ENCODE results near the gene INSIG2.

The INSIG2 gene

DNA sequence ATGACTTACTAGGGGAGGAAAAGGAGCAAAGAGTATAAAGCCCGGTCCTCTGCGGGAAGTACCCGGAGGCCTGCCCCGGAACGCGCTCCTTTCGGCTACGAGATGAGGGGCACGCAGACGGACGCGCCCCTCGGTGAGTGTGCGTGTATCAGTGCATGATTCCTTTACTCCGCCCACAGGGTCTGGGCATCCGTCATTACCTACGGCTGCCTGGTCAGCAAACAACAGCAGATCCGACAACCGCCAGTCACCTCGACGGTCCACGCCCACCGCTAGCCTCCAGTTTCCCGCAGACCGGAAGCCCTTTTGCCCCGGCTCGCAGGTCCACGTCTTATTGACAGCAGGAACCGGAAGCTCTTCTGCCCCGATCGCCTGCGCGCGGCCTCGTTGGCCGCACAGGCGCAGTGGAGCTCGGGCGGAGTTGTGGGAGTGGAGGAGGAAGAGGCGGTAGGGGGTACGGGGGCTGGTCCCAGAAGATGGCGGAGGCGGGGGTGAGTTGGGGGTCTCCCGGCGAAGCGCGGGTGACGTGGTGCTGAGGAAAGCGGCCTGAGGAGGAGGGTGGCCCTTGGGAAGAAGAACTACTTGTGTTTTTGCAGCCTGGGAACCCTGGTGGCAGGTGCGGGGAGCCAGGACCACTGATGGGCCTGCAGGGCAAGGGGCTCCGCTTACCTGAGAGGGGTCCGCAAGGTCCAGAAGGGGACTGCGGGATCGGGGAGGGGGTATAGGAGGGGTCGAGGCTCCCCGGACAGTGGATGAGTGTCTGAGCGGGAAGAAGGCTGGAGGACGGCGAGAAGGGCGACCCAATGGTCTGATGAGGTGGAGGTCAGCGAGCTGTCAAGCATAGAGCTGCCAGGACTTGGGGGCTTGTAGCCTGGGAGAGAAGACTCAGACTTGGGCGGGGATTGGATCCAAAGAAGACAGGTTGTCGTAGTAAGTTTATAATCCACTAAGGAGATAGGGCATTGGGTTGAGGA, at the start of gene INSIG2:
TSS of gene INSIG2 (plus strand) at position 421 of the 974 bp plus-strand sequence. CDS start 8,086 bp downstream, outside the sequence.
- DNase-seq (ENCODE audit: low spot score): peak; percentile 90

DNA sequence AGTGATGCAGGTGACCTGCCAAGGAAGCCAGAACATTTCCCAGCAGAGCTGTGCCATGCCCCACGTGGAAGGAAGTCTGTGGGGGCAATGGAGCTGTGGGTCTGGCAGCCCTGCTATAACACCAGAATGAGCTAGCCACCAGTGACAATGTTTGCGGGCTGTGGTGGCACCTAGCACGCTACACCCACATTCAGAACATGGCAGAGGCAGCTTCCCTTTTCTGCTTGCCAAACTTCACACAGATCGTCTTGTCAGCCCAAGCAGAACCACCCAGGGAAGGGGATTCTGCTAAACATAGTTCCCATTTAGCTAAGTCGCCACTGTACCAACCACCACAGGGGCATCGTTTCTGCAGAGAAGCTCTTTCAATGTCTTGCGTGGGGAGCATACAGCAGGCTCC, 47.4 kb upstream of the INSIG2 start:
- no peak for DNase-seq (ENCODE audit: low spot score)

DNA sequence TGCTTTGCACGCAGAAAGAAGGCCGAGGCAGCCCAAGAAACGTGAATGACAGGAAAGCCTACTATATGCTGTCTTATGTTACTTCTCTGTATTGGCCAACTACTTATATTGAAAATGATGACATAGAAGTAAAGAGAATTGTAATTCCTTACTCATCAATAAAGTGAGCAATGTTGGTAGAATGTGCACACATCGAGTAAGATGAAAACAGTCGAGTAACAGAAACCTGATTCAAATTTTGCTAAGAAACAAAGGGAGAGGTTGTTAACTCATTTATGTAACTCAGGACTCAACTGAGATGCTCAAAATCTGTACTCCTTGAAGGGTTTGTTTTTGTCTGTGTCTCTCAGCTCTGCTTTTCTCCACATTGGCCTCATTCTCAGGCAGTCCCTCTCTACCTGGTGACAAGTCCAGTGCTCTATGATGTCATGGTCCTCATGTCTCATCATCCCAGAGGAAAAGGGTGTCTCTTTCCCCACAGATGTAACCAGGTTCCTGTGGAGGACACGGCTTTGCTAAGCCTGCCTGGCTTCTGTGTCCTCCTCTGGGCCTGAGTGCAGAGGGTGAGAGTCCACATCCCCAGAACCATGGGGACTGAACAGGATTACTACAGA, 44.1 kb upstream of the INSIG2 start:
- no peak for DNase-seq (ENCODE audit: low spot score)

DNA sequence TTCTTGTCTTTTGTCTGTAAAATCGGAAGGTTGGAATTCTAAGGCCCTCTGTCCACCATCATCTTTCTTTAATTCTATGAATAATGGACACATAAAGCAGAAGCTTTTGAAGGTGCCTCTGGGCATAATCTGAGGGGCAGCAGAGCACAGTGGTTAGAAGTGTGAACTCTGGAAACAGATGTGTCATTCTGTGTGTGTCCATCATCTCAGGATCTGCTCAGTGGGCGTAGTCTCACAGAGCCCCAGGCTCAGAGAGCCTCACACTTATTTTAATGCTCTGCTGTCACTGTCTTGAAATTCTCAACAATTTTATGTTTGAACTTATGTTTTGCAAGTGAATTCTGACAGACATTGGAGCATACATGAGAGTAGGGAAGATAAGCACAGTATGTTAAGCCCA, 43.4 kb upstream of the INSIG2 start:
- no peak for DNase-seq (ENCODE audit: low spot score)

- DNase-seq (ENCODE audit: low spot score): no peak
Measured at GRCh38 chr2:118045286-118045685, 43.0 kb upstream of the INSIG2 start.

DNA sequence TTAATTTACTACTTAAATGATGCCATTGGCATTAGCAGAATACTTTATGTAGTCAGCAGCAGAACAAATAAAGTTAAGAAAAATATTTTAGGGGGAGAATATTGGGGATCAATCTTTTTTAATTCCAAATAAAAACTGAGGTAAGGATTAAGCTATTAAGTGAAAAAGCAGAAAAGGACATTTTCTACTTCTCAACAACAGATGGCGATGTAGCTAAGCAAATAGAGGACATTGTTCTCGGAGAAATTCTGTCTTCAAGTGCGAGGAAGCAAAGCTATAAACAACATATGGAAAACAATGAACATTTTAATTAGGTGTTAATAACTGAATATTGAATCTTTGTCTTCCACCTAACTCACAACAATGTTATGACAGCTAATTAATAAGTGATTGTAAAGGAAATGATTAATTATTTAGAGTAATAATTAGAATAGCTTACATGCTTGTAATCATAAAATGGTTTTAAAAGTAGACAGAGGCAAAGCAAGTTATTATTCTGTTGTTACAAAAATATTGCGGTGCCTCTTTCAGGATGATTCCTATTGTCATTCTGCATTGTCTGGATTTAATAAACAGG, 41.5 kb upstream of the INSIG2 start:
- DNase-seq (ENCODE audit: low spot score): peak; percentile 12

DNA sequence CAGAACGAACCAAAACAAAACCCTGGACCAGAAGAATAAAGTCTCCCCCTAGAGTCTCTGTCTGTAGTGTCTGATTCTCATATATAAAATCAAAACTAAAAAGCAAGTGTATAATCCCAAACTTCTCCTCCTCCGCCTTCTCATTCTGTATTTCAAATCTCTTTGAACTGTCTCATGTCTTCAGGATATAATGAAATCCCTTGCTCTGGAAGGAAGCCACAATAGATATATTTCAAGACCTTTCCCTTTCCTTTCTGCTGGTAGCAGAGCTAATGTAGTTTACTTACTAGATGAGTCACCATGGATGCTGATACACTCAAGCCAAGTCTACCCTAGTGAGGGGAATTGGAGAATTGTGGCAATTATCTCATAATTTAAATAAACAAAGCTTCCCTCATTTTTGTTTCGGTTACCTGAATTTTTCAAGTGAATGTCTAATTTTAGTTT, 40.9 kb upstream of the INSIG2 start:
- no peak for DNase-seq (ENCODE audit: low spot score)

DNA sequence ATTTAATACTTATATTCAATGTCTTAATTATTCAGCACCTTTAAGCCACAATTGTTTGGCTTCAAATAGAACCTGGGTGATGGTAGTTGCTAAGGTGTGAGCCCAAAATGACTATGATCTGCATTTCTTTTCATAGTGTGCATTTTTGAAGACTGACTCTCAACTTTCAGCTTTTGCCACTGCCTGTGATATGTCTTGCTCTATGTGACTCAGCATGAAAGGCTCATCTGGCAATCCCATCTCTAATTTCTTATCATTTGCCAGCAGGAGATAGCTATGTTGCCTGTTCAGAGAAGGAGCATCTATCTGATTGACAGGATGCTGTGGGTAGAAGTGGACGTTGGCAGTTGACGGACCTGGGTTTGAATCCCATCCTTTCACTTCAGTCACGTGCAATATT, 39.9 kb upstream of the INSIG2 start:
- DNase-seq (ENCODE audit: low spot score): no peak

GRCh38 chr2:118049140-118049815, 39.0 kb upstream of the INSIG2 start:
- DNase-seq (ENCODE audit: low spot score): no peak

- DNase-seq (ENCODE audit: low spot score): no peak
Measured at GRCh38 chr2:118049816-118050140, 38.5 kb upstream of the INSIG2 start.

DNA sequence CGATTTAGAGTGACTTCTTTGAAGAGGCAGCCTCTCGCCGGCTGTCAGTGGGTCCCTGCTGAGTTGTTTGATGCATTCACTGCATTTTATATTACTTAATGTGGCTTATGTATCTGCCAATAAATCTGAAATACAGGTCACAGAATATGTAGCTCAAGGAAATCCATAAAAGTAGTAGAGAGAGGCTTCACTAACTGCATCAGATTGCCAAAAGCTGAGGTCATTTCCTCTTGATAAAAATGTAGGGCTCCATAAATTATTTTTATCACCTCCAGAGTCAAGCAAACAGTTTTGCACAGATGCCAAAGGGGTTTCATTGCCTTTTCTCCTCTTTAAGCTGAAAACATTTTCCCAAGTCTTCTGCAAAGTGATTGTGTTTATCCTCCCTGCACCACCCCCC, 37.9 kb upstream of the INSIG2 start:
- DNase-seq (ENCODE audit: low spot score): no peak

DNA sequence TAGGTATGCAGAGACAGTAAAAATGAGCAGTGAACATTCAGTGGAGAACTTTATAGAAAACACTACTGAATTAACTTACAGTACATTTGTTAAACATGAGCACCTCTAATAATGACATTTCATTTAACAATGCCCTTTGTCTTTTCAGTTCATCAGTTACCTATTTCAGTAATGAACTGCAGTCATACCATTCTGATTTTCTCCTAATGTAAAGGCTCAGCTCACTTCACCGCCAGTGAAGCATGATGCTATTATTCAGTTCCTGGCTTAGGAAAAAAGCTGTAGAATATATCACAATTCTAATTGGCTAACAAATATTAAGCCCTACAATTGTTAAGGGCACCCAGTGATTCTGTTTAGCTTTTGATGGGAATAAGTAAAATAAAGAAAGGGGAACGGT, 37.3 kb upstream of the INSIG2 start:
- DNase-seq (ENCODE audit: low spot score): no peak

- no peak for DNase-seq (ENCODE audit: low spot score)
Measured at GRCh38 chr2:118051826-118052358, 36.4 kb upstream of the INSIG2 start.

GRCh38 chr2:118052474-118052873, 35.8 kb upstream of the INSIG2 start:
- DNase-seq (ENCODE audit: low spot score): no peak

- DNase-seq (ENCODE audit: low spot score): no peak
Measured at GRCh38 chr2:118053681-118054080, 34.6 kb upstream of the INSIG2 start.

GRCh38 chr2:118054213-118055008, 33.9 kb upstream of the INSIG2 start:
- no peak for DNase-seq (ENCODE audit: low spot score)

DNA sequence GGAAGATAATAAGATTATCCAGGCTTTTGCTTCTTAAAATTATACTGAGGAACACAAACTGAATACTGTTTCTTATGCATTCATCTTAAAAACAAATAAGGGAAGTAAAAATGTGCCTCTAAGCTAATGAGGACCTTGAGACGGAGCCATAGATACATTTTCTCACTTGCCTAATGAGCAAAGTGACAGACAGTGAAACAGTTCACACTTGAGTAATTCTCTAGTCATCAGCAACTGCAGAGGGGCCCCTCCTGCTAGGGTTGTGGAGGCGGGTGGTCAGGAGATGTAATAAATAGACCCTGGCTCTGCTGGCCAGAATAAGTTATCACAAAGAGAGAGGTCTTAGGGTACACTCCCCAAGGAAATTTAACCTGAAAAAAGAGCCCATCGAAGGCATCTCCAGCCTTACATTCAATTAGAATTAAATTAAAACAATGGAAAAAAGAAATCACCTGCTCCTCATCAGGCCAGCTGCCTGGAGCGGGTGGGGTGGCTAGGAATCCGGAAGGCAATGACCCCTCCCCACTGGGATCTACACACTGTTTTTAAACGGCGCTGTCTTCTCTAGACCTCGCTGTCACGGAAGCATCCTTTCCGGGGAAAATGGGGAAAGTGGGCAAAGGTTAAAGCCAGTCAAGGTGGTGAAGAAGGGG, 32.6 kb upstream of the INSIG2 start:
- no peak for DNase-seq (ENCODE audit: low spot score)

- no peak for DNase-seq (ENCODE audit: low spot score)
Measured at GRCh38 chr2:118056165-118056534, 32.1 kb upstream of the INSIG2 start.

DNA sequence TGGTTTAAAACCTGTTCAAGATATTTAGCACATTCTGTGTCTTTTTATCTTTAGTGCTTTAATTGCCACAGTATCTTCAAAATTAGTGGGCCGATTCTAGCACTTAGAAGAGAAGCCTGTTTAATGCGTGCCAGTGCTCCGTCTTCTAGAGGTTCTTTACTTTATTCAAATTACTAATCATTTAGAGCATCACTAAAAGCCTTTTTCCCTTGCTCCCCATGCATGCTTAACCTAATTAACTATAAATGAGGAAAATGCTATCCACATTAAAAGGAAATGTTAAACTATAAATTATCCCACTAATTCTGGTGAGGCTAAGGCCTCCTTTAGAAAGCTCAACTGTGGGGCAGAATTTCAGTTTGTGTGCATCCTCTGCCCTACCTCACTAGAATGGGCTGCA, 31.5 kb upstream of the INSIG2 start:
- DNase-seq (ENCODE audit: low spot score): no peak

- no peak for DNase-seq (ENCODE audit: low spot score)
Measured at GRCh38 chr2:118058951-118059350, 29.3 kb upstream of the INSIG2 start.

DNA sequence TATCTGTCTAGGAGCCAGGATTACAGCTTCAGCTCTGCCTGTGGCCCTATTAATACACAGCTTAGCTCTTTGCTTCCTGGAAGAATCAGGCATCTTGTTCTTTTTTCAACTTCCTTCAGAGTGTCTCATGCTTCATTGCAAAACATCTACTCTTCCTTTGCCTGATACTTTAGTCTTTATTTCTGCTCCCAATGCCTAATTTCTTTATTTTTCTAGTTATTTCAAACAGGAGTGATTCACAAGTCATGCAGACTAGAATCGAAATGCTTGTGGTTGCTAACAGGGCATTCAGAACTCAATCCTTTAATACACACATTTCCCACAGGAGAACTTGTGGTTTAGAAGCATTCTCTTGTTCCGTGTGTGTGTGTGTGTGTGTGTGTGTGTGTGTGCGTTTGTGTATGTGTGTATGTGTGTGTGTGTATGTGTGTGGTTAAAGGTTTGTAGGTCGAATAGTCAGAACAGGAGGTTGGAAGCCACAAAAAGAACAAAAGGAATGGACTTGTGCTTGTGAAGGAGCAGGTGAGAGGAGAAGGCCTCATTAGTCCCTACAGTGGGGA, 28.3 kb upstream of the INSIG2 start:
- DNase-seq (ENCODE audit: low spot score): peak; percentile 12

Data from hepatic stellate cell (primary cell).